Vagina (tissue), 2 donors: ENCODE data around the gene SF3B5.

ENCODE experiments used
- POLR2A ChIP-seq, 2 donors: fragments of 450-650 bp; IDR thresholded peaks; one replicate each; pipeline ENCODE4 v1.6.1; 2017; ENCODE audit warnings: antibody characterized with exemption in 2 of 2, mild to moderate bottlenecking in 2 of 2, moderate library complexity in 2 of 2
- POLR2AphosphoS5 ChIP-seq, 2 donors: sonication (generic); formaldehyde crosslinking; IDR thresholded peaks; one replicate each; pipeline ENCODE4 v1.9.0; 2017; ENCODE audit warnings: antibody characterized with exemption in 2 of 2, mild to moderate bottlenecking in 2 of 2, low read depth in 1 of 2; ENCODE audit not compliant: insufficient read depth in 1 of 2
- TF ChIP-seq, protein P1 (sequence below), 3 experiments: fragments of 450-650 bp in 2 of 3; fragments of 200-600 bp in 1 of 3; sonication (generic) in 1 of 3; IDR thresholded peaks; one replicate each; pipeline ENCODE4 v1.5.1; 2017 to 2019; ENCODE audit warnings: antibody characterized with exemption in 3 of 3, mild to moderate bottlenecking in 2 of 3, moderate library complexity in 2 of 3

DNA sequence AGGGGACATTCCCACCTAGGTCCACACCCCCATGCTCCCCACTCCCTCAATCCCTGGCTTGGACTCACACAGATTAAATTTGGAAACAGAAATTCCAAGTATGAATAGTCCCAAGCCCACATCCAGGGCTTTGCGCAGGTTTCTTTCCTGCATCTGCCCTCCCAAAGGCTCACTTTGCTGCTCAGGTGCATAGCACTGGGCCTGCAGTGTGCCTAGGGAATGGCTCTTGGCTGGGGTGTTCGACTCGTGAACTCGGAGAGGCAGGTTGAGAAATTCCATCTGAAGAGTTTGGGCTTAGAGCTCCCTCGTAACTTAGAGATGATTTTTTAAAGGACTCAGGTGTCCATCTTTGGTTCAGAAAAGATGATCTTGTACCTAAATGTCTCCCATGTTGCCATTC lies 14.8 kb upstream of the SF3B5 start:
- TF ChIP-seq POLR2A (IDR thresholded peaks at IDR 0.05) (no peak), POLR2AphosphoS5 (IDR thresholded peaks at IDR 0.05; ENCODE audit: insufficient read depth in 1 of 2, low read depth in 1 of 2) (no peak)
- TF ChIP-seq, protein P1, sequence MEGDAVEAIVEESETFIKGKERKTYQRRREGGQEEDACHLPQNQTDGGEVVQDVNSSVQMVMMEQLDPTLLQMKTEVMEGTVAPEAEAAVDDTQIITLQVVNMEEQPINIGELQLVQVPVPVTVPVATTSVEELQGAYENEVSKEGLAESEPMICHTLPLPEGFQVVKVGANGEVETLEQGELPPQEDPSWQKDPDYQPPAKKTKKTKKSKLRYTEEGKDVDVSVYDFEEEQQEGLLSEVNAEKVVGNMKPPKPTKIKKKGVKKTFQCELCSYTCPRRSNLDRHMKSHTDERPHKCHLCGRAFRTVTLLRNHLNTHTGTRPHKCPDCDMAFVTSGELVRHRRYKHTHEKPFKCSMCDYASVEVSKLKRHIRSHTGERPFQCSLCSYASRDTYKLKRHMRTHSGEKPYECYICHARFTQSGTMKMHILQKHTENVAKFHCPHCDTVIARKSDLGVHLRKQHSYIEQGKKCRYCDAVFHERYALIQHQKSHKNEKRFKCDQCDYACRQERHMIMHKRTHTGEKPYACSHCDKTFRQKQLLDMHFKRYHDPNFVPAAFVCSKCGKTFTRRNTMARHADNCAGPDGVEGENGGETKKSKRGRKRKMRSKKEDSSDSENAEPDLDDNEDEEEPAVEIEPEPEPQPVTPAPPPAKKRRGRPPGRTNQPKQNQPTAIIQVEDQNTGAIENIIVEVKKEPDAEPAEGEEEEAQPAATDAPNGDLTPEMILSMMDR (IDR thresholded peaks at IDR 0.05): no peak
